HCT116 (cell line): Measurements from ENCODE around the gene ESRRB. TPM values are rescaled to one million over a fixed set of nuclear protein-coding genes. Genes with fewer than 3 reads are reported as not detected.

Experiments used
- ATAC-seq: fragments of 200-7000 bp; cut with Tn5 transposase; 2 replicates; pipeline ENCODE4 v1.9.1; 2020; ENCODE audit warnings: mild to moderate bottlenecking, moderate library complexity
- BruUV-seq: library from RNA; stranded (reverse); fragments of 400-500 nt; replicated peaks from 2 replicates; lab custom pipeline; 2021; lab: Mats Ljungman, UMichigan
- CTCF ChIA-PET: fragments of 300-600 bp; sonication (Branson Sonifier 250); formaldehyde crosslinking; loops from one replicate; lab custom pipeline; 2021; ENCODE audit warnings: antibody characterized with exemption; lab: Charles Lee
- POLR2A ChIA-PET: fragments of 300-600, 350-600 bp; sonication (Branson Sonifier 250); formaldehyde crosslinking; loops from one replicate; lab custom pipeline; 2021; ENCODE audit warnings: antibody characterized with exemption; lab: Charles Lee
- RAD21 ChIA-PET, 2 experiments: fragments of 300-600 bp; sonication (Branson Sonifier 250); formaldehyde crosslinking; loops; one replicate each; lab custom pipeline; 2023; ENCODE audit warnings: low total read pairs in 2 of 2; ENCODE audit not compliant: uncharacterized antibody in 2 of 2, unreplicated experiment in 2 of 2, low non-redundant PET in 1 of 2; lab: Charles Lee
- DNase-seq: peaks from one replicate; pipeline ENCODE4 v3.0.0-alpha.2; 2010; ENCODE audit warnings: low read depth, low spot score
- H2AFZ ChIP-seq: fragments of 200-600 bp; shearing (Covaris generic), sonication (generic); 2 replicates; pipeline ENCODE4 v1.6.1; 2017; ENCODE audit warnings: low read depth, mixed run types, mixed read lengths, antibody characterized with exemption, low read length; ENCODE audit not compliant: poor library complexity, severe bottlenecking
- H3K27ac ChIP-seq: 2 replicates; pipeline ENCODE4 v1.5.1; 2012; ENCODE audit warnings: low read depth, low read length
- H3K27me3 ChIP-seq: fragments of 200-600 bp; sonication (generic); 2 replicates; pipeline ENCODE4 v1.6.1; 2016; ENCODE audit warnings: mixed run types, low read length, mixed read lengths; ENCODE audit not compliant: insufficient read depth
- H3K36me3 ChIP-seq, 2 experiments: fragments of 200-500 bp in 1 of 2; fragments of 200-600 bp in 1 of 2; sonication (Bioruptor generic) in 1 of 2; sonication (generic) in 1 of 2; 2 replicates each; pipeline versions ENCODE4 v1.5.1 to v1.6.1; 2014 to 2016; ENCODE audit warnings: low read length in 2 of 2, inconsistent platforms in 1 of 2, mixed read lengths in 1 of 2, mixed run types in 1 of 2; ENCODE audit not compliant: insufficient read depth in 2 of 2, control insufficient read depth in 1 of 2
- H3K4me1 ChIP-seq, 2 experiments: fragments of 200-600 bp in 1 of 2; sonication (generic) in 1 of 2; 2 replicates each; pipeline versions ENCODE4 v1.5.1 to v1.6.1; 2012 to 2017; ENCODE audit warnings: low read length in 2 of 2, inconsistent platforms in 1 of 2, mild to moderate bottlenecking in 1 of 2, mixed read lengths in 1 of 2, mixed run types in 1 of 2, moderate library complexity in 1 of 2; ENCODE audit not compliant: insufficient read depth in 2 of 2, control insufficient read depth in 1 of 2
- H3K4me2 ChIP-seq: fragments of 200-600 bp; sonication (generic); 2 replicates; pipeline ENCODE4 v1.6.1; 2017; ENCODE audit warnings: mixed run types, low read length, mixed read lengths
- H3K4me3 ChIP-seq, 2 experiments: fragments of 200-600 bp in 1 of 2; sonication (generic) in 1 of 2; replicated peaks in 1 of 2; 2 replicates each; pipeline ENCODE4 v1.5.1; 2011 to 2016; ENCODE audit warnings: low read length in 2 of 2, control low read depth in 1 of 2, low read depth in 1 of 2, mild to moderate bottlenecking in 1 of 2, mixed read lengths in 1 of 2, mixed run types in 1 of 2
- H3K79me2 ChIP-seq: fragments of 200-600 bp; sonication (generic); 2 replicates; pipeline ENCODE4 v1.6.1; 2017; ENCODE audit warnings: mild to moderate bottlenecking, mixed run types, low read length, moderate library complexity, mixed read lengths; ENCODE audit not compliant: insufficient read depth
- H3K9ac ChIP-seq: fragments of 200-600 bp; sonication (generic); 2 replicates; pipeline ENCODE4 v1.6.1; 2016; ENCODE audit warnings: low read length, mixed read lengths
- H3K9me2 ChIP-seq: fragments of 200-600 bp; sonication (generic), shearing (Covaris generic); 2 replicates; pipeline ENCODE4 v1.6.1; 2017; ENCODE audit warnings: mixed run types, mild to moderate bottlenecking, moderate library complexity; ENCODE audit not compliant: insufficient read depth
- H3K9me3 ChIP-seq, 2 experiments: fragments of 200-500 bp in 1 of 2; fragments of 200-600 bp in 1 of 2; sonication (Bioruptor generic) in 1 of 2; sonication (generic) in 1 of 2; 2 replicates each; pipeline ENCODE4 v1.6.1; 2014 to 2017; ENCODE audit warnings: low read length in 2 of 2, mixed read lengths in 2 of 2, inconsistent platforms in 1 of 2, low read depth in 1 of 2, mild to moderate bottlenecking in 1 of 2, mixed run types in 1 of 2, moderate library complexity in 1 of 2; ENCODE audit not compliant: control insufficient read depth in 1 of 2, insufficient read depth in 1 of 2
- H4K20me1 ChIP-seq: fragments of 200-600 bp; sonication (generic), shearing (Covaris generic); 2 replicates; pipeline ENCODE4 v1.6.1; 2017; ENCODE audit warnings: mixed run types, mild to moderate bottlenecking, moderate library complexity; ENCODE audit not compliant: insufficient read depth
- ATF3 ChIP-seq: IDR thresholded peaks from 2 replicates; pipeline ENCODE4 v1.6.1; 2012
- CBX3 ChIP-seq: IDR thresholded peaks from 2 replicates; pipeline ENCODE4 v1.6.1; 2012; ENCODE audit warnings: low read depth
- CEBPB ChIP-seq: IDR thresholded peaks from 2 replicates; pipeline ENCODE4 v1.6.1; 2012; ENCODE audit warnings: low read depth
- CTCF ChIP-seq, 3 experiments: fragments of 200-600 bp in 1 of 3; sonication (generic) in 1 of 3; IDR thresholded peaks in 2 of 3; conservative IDR thresholded peaks in 1 of 3; 2 replicates each; pipeline ENCODE4 v1.5.1; 2012 to 2017; ENCODE audit warnings: low read depth in 2 of 3, low read length in 2 of 3, antibody characterized with exemption in 1 of 3, borderline replicate concordance in 1 of 3, control low read depth in 1 of 3, mild to moderate bottlenecking in 1 of 3, mixed read lengths in 1 of 3, mixed run types in 1 of 3, moderate library complexity in 1 of 3; ENCODE audit not compliant: insufficient read depth in 1 of 3
- EGR1 ChIP-seq: IDR thresholded peaks from 2 replicates; pipeline ENCODE4 v1.6.1; 2012; ENCODE audit warnings: low read depth
- ELF1 ChIP-seq: IDR thresholded peaks from 2 replicates; pipeline ENCODE4 v1.6.1; 2012; ENCODE audit warnings: low read depth, borderline replicate concordance
- EZH2 ChIP-seq: fragments of 200-600 bp; sonication (generic); IDR thresholded peaks from 2 replicates; pipeline ENCODE4 v1.6.1; 2017; ENCODE audit warnings: antibody characterized with exemption, mixed run types
- EZH2phosphoT487 ChIP-seq: fragments of 200-600 bp; IDR thresholded peaks from 2 replicates; pipeline ENCODE4 v1.6.1; 2018; ENCODE audit warnings: antibody characterized with exemption, borderline replicate concordance
- FOSL1 ChIP-seq: IDR thresholded peaks from 2 replicates; pipeline ENCODE4 v1.6.1; 2012; ENCODE audit warnings: low read depth
- JUND ChIP-seq: IDR thresholded peaks from 2 replicates; pipeline ENCODE4 v1.6.1; 2012
- MAX ChIP-seq: IDR thresholded peaks from 2 replicates; pipeline ENCODE4 v1.6.1; 2012
- POLR2A ChIP-seq: IDR thresholded peaks from 2 replicates; pipeline ENCODE4 v1.7.0; 2011; ENCODE audit warnings: borderline replicate concordance; ENCODE audit not compliant: insufficient read depth, insufficient read length; ENCODE audit errors: extremely low read depth
- POLR2AphosphoS5 ChIP-seq: IDR thresholded peaks from 2 replicates; pipeline ENCODE4 v1.6.1; 2011; ENCODE audit warnings: mild to moderate bottlenecking, low read depth, low read length, moderate library complexity
- REST ChIP-seq: IDR thresholded peaks from 2 replicates; pipeline ENCODE4 v1.6.1; 2012; ENCODE audit warnings: low read depth
- SIN3A ChIP-seq: IDR thresholded peaks from 2 replicates; pipeline ENCODE4 v1.6.1; 2012; ENCODE audit warnings: low read depth
- TCF7L2 ChIP-seq: IDR thresholded peaks from 2 replicates; pipeline ENCODE4 v1.7.0; 2011; ENCODE audit warnings: borderline replicate concordance, inconsistent platforms; ENCODE audit not compliant: insufficient read depth, insufficient read length; ENCODE audit errors: extremely low read depth
- YY1 ChIP-seq: IDR thresholded peaks from 2 replicates; pipeline ENCODE4 v1.6.1; 2011; ENCODE audit warnings: low read length, low read depth, moderate library complexity, mild to moderate bottlenecking; ENCODE audit not compliant: insufficient replicate concordance; ENCODE audit errors: extremely low read depth
- ZNF274 ChIP-seq: fragments of 200-500 bp; sonication (Bioruptor generic); IDR thresholded peaks from 2 replicates; pipeline ENCODE4 v1.6.1; 2014; ENCODE audit warnings: mild to moderate bottlenecking, low read depth, low read length, inconsistent platforms
- intact Hi-C: fragments of 100-400 bp; cut with micrococcal nuclease; formaldehyde crosslinking; loops from 2 replicates; pipeline ENCODE4 v1.10.0; 2022
- total RNA-seq: library from RNA; stranded (reverse); gene quantifications from one replicate; pipeline ENCODE4 v1.2.1, GENCODE V29; 2021; ENCODE audit not compliant: unreplicated experiment

ESRRB gene
- total RNA-seq, 1 experiment from 2014 or later, result 1.9 TPM

DNA sequence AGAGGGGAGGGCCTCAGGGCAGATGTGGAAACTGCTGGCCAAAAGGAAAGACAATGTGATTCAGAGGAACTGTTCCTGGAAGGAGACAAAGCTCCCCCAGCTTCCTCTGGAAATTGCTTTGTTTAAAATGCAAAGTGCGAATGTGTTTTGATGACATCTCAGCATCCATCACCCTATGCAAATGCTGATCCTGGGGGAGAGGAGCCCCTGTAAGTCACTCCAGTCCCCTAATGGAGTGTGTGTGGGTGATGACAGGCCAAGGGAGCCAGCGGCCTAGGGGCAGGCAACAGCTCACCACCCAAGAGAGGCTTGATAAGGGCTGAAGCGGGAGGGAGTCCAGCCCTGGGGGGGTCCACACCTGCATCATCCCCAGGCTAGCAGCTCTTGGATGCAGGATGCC is 134.2 kb downstream of the ESRRB start:
- no peak overlapping the region for H3K4me2 ChIP-seq
- H3K27me3 ChIP-seq, result peaks cover 35% of the 10 kb centered on the region
- POLR2A ChIA-PET, result no interaction called here
- no TSS peak for BruUV-seq
- H3K9me2 ChIP-seq, result no peaks in the 10 kb centered on the region
- H3K27ac ChIP-seq, result no peak overlapping the region
- H3K4me1 ChIP-seq, result no peaks in the 10 kb centered on the region
- TF ChIP-seq EGR1, result no peak
- TF ChIP-seq CBX3, result no peak
- no peak for TF ChIP-seq POLR2AphosphoS5
- no peak for TF ChIP-seq ZNF274
- no peak for TF ChIP-seq REST
- no peak for TF ChIP-seq EZH2
- TF ChIP-seq POLR2A, result no peak
- no peak for TF ChIP-seq SIN3A
- TF ChIP-seq CTCF (IDR thresholded peaks at IDR 0.05 in 2 of 3, conservative IDR thresholded peaks at IDR 0.05 in 1 of 3; ENCODE audit: borderline replicate concordance in 1 of 3, insufficient read depth in 1 of 3, low read depth in 2 of 3, low read length in 2 of 3), result no peak
- no peak for TF ChIP-seq MAX
- no peak for TF ChIP-seq FOSL1
- no peak for TF ChIP-seq EZH2phosphoT487
- TF ChIP-seq TCF7L2, result no peak
- no peak for TF ChIP-seq YY1
- TF ChIP-seq JUND, result no peak
- no peak for TF ChIP-seq ELF1
- no peak for TF ChIP-seq ATF3
- TF ChIP-seq CEBPB, result no peak
- no peak for ATAC-seq
- H4K20me1 ChIP-seq, result no peaks in the 10 kb centered on the region
- RAD21 ChIA-PET, result no interaction called here
- no peaks in the 10 kb centered on the region for H3K36me3 ChIP-seq
- intact Hi-C loops, result no loop called here
- H3K9ac ChIP-seq, result no peak overlapping the region
- CTCF ChIA-PET, result no interaction called here
- no peaks in the 10 kb centered on the region for H3K79me2 ChIP-seq
- no peak overlapping the region for H2AFZ ChIP-seq
- no peaks in the 10 kb centered on the region for H3K9me3 ChIP-seq
- no peak for DNase-seq
- no peak overlapping the region for H3K4me3 ChIP-seq
